Measurements from ENCODE around the gene BTK.

DNA sequence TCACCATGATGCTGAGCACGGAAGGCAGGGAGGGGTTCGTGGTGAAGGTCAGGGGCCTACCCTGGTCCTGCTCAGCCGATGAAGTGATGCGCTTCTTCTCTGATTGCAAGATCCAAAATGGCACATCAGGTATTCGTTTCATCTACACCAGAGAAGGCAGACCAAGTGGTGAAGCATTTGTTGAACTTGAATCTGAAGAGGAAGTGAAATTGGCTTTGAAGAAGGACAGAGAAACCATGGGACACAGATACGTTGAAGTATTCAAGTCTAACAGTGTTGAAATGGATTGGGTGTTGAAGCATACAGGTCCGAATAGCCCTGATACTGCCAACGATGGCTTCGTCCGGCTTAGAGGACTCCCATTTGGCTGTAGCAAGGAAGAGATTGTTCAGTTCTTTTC, 26.0 kb upstream of the BTK start:
- TF ChIP-seq EZH2 (IDR thresholded peaks at IDR 0.05; ENCODE audit: insufficient read depth, poor library complexity, severe bottlenecking) (no peak), EZH2phosphoT487 (IDR thresholded peaks at IDR 0.05; ENCODE audit: insufficient read depth, low read depth) (no peak)
